ENCODE data around the gene GPR153.

The GPR153 gene

GRCh38 chr1:6267686-6268322 lies 6.9 kb upstream of the GPR153 start:
- DNase-seq = no peak

GRCh38 chr1:6266641-6267040 lies 5.7 kb upstream of the GPR153 start:
- no peak for DNase-seq

- no peak for DNase-seq
These were observed 4.3 kb upstream of the GPR153 start for GRCh38 chr1:6265151-6265550.

GRCh38 chr1:6263716-6264115 lies 2.8 kb upstream of the GPR153 start:
- DNase-seq = no peak

- DNase-seq = no peak
These were observed 1.9 kb upstream of the GPR153 start for GRCh38 chr1:6262555-6263420.

- no peak for DNase-seq
These were observed 707 bp upstream of the GPR153 start for GRCh38 chr1:6261615-6261995.

GRCh38 chr1:6260433-6260934 lies 414 bp downstream of the GPR153 start:
- no peak for DNase-seq

GRCh38 chr1:6259491-6260362 lies 1.2 kb downstream of the GPR153 start:
- DNase-seq = peak; percentile 42

GRCh38 chr1:6258675-6259074 lies 2.2 kb downstream of the GPR153 start:
- no peak for DNase-seq

GRCh38 chr1:6257541-6258069 lies 3.3 kb downstream of the GPR153 start:
- DNase-seq = no peak

GRCh38 chr1:6256645-6257044 lies 4.3 kb downstream of the GPR153 start:
- DNase-seq = no peak

GRCh38 chr1:6254691-6255090 lies 6.2 kb downstream of the GPR153 start:
- no peak for DNase-seq

GRCh38 chr1:6253380-6253779 lies 7.5 kb downstream of the GPR153 start:
- no peak for DNase-seq

- no peak for DNase-seq
These were observed 8.6 kb downstream of the GPR153 start for GRCh38 chr1:6252374-6252710.

GRCh38 chr1:6251681-6252373 lies 9.1 kb downstream of the GPR153 start:
- no peak for DNase-seq

GRCh38 chr1:6251233-6251632 lies 9.7 kb downstream of the GPR153 start:
- DNase-seq = no peak

- DNase-seq = no peak
These were observed 10.9 kb downstream of the GPR153 start for GRCh38 chr1:6249739-6250689.

- DNase-seq = no peak
These were observed 11.8 kb downstream of the GPR153 start for GRCh38 chr1:6248932-6249738.

- no peak for DNase-seq
These were observed 12.6 kb downstream of the GPR153 start for GRCh38 chr1:6248161-6248776.

- DNase-seq = no peak
These were observed 13.2 kb downstream of the GPR153 start for GRCh38 chr1:6247651-6248050.

Data from GDM1 (cell line).